SK-N-SH treated with all-trans-retinoic acid at 6 μM for 48 hours (cell line): Measurements from ENCODE around the gene DRAP1.
A peak's percentile ranks its signal among the peaks of the same experiment; 100 is the strongest.

Source experiments
- ATAC-seq: fragments of 200-7000 bp; cut with Tn5 transposase; 3 replicates; pipeline ENCODE4 v1.9.1; 2020; ENCODE audit warnings: mild to moderate bottlenecking, moderate library complexity
- ARNTL ChIP-seq: fragments of 450-650 bp; formaldehyde crosslinking; IDR thresholded peaks from 2 replicates; pipeline ENCODE4 v1.5.0; 2020; ENCODE audit warnings: low read depth, mild to moderate bottlenecking, moderate library complexity, borderline replicate concordance
- BACH2 ChIP-seq: fragments of 250-450 bp; sonication (Bioruptor Pico); IDR thresholded peaks from 2 replicates; pipeline ENCODE4 v1.9.0; 2021; ENCODE audit warnings: mild to moderate bottlenecking, borderline replicate concordance
- CREB5 ChIP-seq: fragments of 250-450 bp; sonication (Bioruptor Pico); IDR thresholded peaks from 2 replicates; pipeline ENCODE4 v1.5.1; 2020; ENCODE audit warnings: low read depth, mild to moderate bottlenecking, moderate library complexity
- CSDC2 ChIP-seq: fragments of 250-450 bp; sonication (Bioruptor Pico); IDR thresholded peaks from 2 replicates; pipeline ENCODE4 v1.5.0; 2020; ENCODE audit warnings: mild to moderate bottlenecking, moderate library complexity
- CSRNP3 ChIP-seq: fragments of 250-450 bp; sonication (Bioruptor Pico); IDR thresholded peaks from 2 replicates; pipeline ENCODE4 v1.5.1; 2021; ENCODE audit warnings: mild to moderate bottlenecking, moderate library complexity
- ESRRG ChIP-seq: fragments of 250-450 bp; sonication (Bioruptor Pico); IDR thresholded peaks from 2 replicates; pipeline ENCODE4 v1.6.1; 2021; ENCODE audit warnings: mild to moderate bottlenecking
- GLIS3 ChIP-seq: fragments of 250-450 bp; sonication (Bioruptor Pico); IDR thresholded peaks from 2 replicates; pipeline ENCODE4 v1.5.0; 2020; ENCODE audit warnings: mild to moderate bottlenecking, moderate library complexity
- ISL1 ChIP-seq: fragments of 250-450 bp; sonication (Bioruptor Pico); IDR thresholded peaks from 2 replicates; pipeline ENCODE4 v2.1.2; 2022; ENCODE audit warnings: mild to moderate bottlenecking, moderate library complexity
- RARB ChIP-seq: fragments of 250-450 bp; sonication (Bioruptor Pico); IDR thresholded peaks from 2 replicates; pipeline ENCODE4 v1.8.0; 2021; ENCODE audit warnings: mild to moderate bottlenecking, moderate library complexity
- SNAI2 ChIP-seq: fragments of 250-450 bp; sonication (Bioruptor Pico); IDR thresholded peaks from 2 replicates; pipeline ENCODE4 v1.5.0; 2020; ENCODE audit warnings: mild to moderate bottlenecking, moderate library complexity
- TOX ChIP-seq: fragments of 250-450 bp; sonication (Bioruptor Pico); IDR thresholded peaks from 2 replicates; pipeline ENCODE4 v1.8.0; 2021; ENCODE audit warnings: mild to moderate bottlenecking, moderate library complexity, borderline replicate concordance
- ZC3H10 ChIP-seq: fragments of 250-450 bp; sonication (Bioruptor Pico); IDR thresholded peaks from 2 replicates; pipeline ENCODE4 v1.5.1; 2021; ENCODE audit warnings: mild to moderate bottlenecking, moderate library complexity
- ZFP3 ChIP-seq: fragments of 250-450 bp; sonication (Bioruptor Pico); IDR thresholded peaks from 2 replicates; pipeline ENCODE4 v1.5.0; 2020; ENCODE audit warnings: mild to moderate bottlenecking, moderate library complexity
- ZFP30 ChIP-seq: fragments of 450-650 bp; formaldehyde crosslinking; IDR thresholded peaks from 2 replicates; pipeline ENCODE4 v1.5.0; 2022; ENCODE audit warnings: mild to moderate bottlenecking, moderate library complexity
- ZNF70 ChIP-seq: fragments of 450-650 bp; formaldehyde crosslinking; IDR thresholded peaks from 2 replicates; pipeline ENCODE4 v1.5.0; 2020; ENCODE audit warnings: mild to moderate bottlenecking, moderate library complexity
- TF ChIP-seq, protein P1 (sequence below): fragments of 250-450 bp; sonication (Bioruptor Pico); IDR thresholded peaks from 2 replicates; pipeline ENCODE4 v1.5.0; 2020; ENCODE audit warnings: mild to moderate bottlenecking, moderate library complexity
- TF ChIP-seq, protein P2 (sequence below): fragments of 250-450 bp; sonication (Bioruptor Pico); IDR thresholded peaks from 2 replicates; pipeline ENCODE4 v1.8.0; 2021; ENCODE audit warnings: low read depth, mild to moderate bottlenecking, moderate library complexity, borderline replicate concordance

Gene DRAP1

DNA sequence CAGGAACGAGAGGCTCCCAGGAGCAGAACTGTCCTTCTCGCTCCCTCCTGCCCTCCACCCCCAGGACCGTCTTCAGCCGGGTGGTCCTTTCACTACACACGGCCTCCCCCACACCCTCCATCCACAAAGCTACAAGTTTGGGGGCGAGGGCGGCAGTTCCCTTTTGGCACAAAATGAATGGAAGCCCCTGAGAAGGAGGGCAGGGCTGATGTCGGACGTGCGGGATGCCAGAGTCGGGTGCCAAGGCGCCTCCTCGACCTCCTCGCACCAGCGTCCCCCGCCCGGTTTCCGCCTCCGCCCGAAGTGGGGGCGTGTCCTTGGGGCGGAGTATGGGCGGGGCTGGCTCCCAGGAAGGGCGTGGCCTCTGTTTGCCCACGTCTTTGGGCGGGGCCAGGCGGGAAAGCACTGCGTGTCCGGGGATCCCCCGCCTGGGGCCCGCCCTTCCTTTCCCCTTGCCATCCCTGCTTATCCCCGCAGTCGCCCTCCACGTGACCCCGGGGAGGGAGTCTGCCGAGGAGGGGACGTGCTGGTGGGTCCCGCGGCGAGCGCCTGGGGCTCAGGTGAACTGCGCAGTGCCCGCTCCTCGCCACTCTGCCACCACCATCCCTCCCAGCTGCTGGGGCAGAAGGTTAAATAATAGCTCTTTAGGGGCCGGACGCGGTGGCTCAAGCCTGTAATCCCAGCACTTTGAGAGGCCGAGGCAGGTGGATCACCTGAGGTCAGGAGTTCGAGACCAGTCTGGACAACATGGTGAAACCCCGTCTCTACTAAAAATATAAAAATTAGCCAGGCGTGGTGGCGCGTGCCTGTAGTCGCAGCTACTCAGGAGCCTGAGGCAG lies 45.7 kb upstream of the DRAP1 start:
- no peak for TF ChIP-seq ARNTL
- peak; percentile 70 for ATAC-seq

- TF ChIP-seq, protein P1, sequence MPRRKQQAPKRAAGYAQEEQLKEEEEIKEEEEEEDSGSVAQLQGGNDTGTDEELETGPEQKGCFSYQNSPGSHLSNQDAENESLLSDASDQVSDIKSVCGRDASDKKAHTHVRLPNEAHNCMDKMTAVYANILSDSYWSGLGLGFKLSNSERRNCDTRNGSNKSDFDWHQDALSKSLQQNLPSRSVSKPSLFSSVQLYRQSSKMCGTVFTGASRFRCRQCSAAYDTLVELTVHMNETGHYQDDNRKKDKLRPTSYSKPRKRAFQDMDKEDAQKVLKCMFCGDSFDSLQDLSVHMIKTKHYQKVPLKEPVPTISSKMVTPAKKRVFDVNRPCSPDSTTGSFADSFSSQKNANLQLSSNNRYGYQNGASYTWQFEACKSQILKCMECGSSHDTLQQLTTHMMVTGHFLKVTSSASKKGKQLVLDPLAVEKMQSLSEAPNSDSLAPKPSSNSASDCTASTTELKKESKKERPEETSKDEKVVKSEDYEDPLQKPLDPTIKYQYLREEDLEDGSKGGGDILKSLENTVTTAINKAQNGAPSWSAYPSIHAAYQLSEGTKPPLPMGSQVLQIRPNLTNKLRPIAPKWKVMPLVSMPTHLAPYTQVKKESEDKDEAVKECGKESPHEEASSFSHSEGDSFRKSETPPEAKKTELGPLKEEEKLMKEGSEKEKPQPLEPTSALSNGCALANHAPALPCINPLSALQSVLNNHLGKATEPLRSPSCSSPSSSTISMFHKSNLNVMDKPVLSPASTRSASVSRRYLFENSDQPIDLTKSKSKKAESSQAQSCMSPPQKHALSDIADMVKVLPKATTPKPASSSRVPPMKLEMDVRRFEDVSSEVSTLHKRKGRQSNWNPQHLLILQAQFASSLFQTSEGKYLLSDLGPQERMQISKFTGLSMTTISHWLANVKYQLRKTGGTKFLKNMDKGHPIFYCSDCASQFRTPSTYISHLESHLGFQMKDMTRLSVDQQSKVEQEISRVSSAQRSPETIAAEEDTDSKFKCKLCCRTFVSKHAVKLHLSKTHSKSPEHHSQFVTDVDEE (CRISPR knock-in tag), result no peak
- TF ChIP-seq SNAI2 (CRISPR knock-in tag) (no peak), CSRNP3 (CRISPR knock-in tag) (no peak), CSDC2 (CRISPR knock-in tag) (no peak)
- TF ChIP-seq, protein P2, sequence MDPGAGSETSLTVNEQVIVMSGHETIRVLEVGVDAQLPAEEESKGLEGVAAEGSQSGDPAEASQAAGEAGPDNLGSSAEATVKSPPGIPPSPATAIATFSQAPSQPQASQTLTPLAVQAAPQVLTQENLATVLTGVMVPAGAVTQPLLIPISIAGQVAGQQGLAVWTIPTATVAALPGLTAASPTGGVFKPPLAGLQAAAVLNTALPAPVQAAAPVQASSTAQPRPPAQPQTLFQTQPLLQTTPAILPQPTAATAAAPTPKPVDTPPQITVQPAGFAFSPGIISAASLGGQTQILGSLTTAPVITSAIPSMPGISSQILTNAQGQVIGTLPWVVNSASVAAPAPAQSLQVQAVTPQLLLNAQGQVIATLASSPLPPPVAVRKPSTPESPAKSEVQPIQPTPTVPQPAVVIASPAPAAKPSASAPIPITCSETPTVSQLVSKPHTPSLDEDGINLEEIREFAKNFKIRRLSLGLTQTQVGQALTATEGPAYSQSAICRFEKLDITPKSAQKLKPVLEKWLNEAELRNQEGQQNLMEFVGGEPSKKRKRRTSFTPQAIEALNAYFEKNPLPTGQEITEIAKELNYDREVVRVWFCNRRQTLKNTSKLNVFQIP (CRISPR knock-in tag), result no peak
- peak; percentile 9; the same call in 1 of the 3 replicates for ATAC-seq
Measured at GRCh38 chr11:65879617-65880016, 39.6 kb upstream of the DRAP1 start, which contains the start of gene CTSW. Gene CTSW (plus strand): TSS chr11:65879837. CDS start chr11:65879855, 18 bp downstream.

GRCh38 chr11:65880027-65880426 lies 39.2 kb upstream of the DRAP1 start:
- TF ChIP-seq TOX (no peak), CREB5 (no peak), ZC3H10 (no peak), ISL1 (no peak), ESRRG (no peak), RARB (CRISPR knock-in tag) (no peak), ZNF70 (CRISPR knock-in tag) (no peak), GLIS3 (CRISPR knock-in tag) (no peak), ZFP3 (no peak), BACH2 (CRISPR knock-in tag) (no peak), ZFP30 (no peak), CSRNP3 (CRISPR knock-in tag) (no peak)
- no peak for ATAC-seq

DNA sequence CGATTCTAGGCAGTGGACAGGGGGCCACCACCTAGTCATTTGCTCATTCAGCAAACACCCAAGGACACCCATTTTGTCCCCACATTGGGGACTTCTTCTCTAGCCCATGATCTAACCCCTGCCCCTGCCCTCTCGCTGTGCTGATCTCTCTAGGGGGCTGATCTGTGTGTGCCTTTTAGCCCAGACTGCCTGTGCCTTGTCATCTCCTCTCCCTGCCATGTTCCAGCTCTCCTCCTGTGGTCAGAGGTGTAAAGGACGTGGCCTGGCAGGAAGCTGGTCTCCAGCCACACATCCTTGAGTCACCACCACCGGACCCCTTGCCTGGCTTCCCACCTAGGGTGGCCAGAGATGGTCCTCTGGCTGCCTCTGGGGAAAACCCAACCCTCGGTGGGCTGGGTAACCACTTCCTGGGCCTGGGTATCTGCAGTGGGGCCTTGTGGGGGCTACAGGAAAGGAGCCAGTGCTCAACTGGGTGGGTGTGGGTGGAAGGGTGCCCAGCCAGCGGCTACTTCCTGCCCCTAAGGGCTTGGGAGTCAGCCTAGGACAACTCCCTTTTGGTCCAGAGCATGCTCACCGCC lies 38.3 kb upstream of the DRAP1 start:
- ATAC-seq, result no peak

More for the DNA sequence above, 38.3 kb upstream of the DRAP1 start:
- no peak for TF ChIP-seq ARNTL
